ENCODE measurements around the gene THRA.
A peak's percentile ranks its signal among the peaks of the same experiment; 100 is the strongest.

The THRA gene

GRCh38 chr17:40026816-40027613 lies 35.8 kb upstream of the THRA start:
- peak; percentile 34 to 51 for DNase-seq (ENCODE audit: low read depth in 2 of 2)

GRCh38 chr17:40027614-40028012 lies 35.2 kb upstream of the THRA start:
- no peak for DNase-seq (ENCODE audit: low read depth in 2 of 2)

GRCh38 chr17:40028595-40028994 lies 34.2 kb upstream of the THRA start:
- no peak for DNase-seq (ENCODE audit: low read depth in 2 of 2)

DNA sequence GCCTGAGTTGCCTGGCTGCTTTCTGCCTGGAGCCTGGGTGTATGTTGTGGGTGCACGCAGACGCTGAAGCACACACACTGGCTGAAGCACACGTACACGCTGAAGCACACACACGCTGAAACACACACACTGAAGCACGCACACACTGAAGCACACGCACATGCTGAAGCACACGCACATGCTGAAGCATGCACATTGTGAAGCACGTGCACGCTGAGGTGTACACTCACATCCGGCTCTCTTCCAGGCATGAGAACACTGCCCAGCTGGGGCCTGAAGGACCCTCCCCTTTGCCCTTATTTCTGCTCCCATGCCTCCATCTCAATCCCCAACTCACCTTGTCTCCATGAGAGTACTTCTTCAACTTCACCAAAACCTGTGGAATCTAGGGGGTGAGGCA lies 31.1 kb upstream of the THRA start:
- no peak for DNase-seq (ENCODE audit: low read depth in 2 of 2)

- no peak for DNase-seq (ENCODE audit: low read depth in 2 of 2)
These were observed 30.1 kb upstream of the THRA start for GRCh38 chr17:40032322-40033320.

DNA sequence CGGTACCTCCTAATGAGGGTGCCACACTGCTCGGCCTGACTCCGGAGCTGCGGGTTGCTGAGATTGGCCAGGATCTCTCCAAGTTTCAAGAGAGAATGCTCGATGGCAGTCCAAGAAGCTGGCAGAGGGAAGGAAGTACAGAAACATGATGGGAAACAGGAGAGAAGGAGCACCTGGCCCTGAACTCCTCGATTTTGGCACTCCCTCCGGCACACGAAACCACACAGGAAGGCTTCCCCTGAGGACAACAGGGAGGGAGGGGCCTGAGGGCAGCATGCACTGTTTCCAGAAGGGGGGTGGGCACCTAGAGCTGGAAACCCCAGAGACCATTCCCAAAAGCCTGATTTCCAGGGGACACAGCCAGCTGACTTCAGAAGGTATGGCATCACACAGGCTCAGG lies 29.4 kb upstream of the THRA start:
- DNase-seq (ENCODE audit: low read depth in 2 of 2) = no peak

- DNase-seq (ENCODE audit: low read depth in 2 of 2) = no peak
These were observed 28.2 kb upstream of the THRA start for GRCh38 chr17:40034426-40035161.

- no peak for DNase-seq (ENCODE audit: low read depth in 2 of 2)
These were observed 27.6 kb upstream of the THRA start for GRCh38 chr17:40035162-40035559.

- no peak for DNase-seq (ENCODE audit: low read depth in 2 of 2)
These were observed 23.8 kb upstream of the THRA start for GRCh38 chr17:40038882-40039513.

DNA sequence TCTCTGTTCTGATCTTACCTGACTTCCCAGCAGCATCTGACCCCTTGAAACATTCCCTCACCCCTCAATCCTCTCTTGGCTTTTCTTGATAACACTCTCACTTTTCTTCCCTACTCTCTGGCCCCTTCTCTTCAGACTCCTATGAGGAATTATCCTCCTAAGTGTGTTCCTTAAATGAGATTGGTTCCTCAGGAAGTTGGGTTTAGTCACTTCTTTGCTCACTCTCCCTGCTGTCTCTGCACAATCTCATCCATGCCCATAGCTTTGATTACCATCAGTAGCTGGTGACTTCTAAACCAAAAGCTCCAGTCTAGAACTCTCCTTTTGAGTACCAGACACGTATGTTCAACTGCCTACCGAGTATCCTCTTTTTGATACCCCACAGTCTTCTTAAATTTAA lies 21.6 kb upstream of the THRA start:
- no peak for DNase-seq (ENCODE audit: low read depth in 2 of 2)

DNA sequence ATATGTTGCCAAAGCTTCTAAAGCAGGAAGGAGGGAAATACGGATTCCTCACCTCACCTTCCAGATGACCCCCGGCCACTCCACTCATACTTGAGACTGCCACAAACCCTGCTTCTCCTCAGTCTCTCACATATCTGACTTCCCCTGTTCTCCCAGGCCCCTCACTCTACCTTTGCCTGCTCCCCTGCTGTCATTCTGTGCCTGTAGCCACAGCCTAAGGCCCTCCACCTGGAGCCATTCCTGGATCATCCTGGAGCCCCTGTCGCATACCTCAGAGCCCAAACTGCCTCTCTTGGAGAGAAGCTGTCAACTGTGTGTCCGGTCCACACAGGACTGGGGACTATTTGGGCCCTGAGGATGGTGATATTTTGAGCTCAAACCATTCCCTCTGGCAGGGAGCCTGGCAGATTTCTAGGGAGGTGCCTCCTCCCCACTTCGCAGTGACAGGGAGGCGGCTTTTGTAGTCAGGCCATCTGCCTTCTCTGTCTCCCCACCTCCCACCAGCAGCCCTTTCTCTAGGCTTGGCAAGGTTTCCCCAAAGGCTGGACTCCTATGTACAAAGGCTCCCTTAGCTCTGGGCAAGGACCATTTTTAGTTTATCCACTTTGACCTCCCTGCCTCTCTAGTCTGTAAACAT lies 6.3 kb upstream of the THRA start:
- no peak for DNase-seq (ENCODE audit: low read depth in 2 of 2)

GRCh38 chr17:40058186-40058784 lies 4.5 kb upstream of the THRA start:
- DNase-seq (ENCODE audit: low read depth in 2 of 2) = no peak

GRCh38 chr17:40058865-40059264 lies 3.9 kb upstream of the THRA start:
- no peak for DNase-seq (ENCODE audit: low read depth in 2 of 2)

- DNase-seq (ENCODE audit: low read depth in 2 of 2) = no peak
These were observed 2.9 kb upstream of the THRA start for GRCh38 chr17:40059729-40060475.

DNA sequence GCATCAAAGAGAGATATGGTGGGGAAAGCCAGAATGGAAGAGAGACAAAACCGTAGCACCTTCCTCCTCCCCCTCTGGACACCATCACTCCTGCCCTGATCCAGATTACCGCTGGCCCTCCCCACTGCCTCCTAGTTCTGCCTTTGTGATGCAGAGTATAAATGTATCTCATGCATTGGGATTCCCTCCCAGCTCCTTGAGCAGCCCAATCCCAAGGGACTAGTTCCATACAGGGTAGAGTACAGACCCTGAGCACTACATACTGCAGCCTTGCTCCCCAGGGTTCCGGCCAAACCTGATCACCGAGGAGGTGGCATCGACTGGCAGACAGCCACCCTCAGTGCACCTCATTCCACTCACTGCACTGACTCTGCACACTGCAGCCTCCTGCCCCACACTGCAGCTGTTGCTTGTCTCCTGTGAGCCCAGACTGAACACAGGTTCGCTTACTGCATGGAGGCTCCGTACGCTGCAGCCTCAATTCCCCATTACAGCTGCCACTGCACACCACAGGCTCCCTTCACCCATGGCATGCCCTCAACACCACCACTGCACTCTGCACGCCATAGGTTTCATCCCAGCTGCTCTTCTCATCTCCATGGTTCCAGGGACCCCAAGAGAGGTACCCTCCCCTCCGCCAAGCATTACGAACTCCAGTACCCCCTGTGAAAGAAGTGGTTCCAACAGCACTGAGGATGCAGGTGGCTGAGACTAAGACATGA lies 1.7 kb upstream of the THRA start:
- DNase-seq (ENCODE audit: low read depth in 2 of 2) = no peak

DNA sequence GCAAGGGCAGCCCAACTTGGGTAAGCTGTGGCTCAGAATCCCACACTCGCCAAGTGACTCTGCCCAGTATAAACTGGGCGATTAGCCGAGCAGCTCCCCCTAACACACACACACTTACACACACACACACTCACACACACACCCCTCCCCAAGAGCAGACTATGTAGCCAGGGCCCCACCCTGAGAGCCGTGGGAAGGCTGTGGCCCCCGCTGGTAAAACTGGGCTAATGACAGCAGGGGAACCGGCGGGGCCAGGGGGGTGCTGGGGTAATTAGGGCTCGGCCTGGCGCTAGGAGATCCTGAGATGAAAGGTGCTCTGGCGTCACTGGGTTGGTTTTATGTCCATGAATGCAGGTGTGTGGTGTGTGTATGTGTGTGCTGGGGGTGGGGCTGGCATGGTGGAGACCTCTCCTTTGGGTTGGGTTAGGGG lies 1.1 kb upstream of the THRA start:
- no peak for DNase-seq (ENCODE audit: low read depth in 2 of 2)

GRCh38 chr17:40063187-40063771 lies 514 bp downstream of the THRA start:
- no peak for DNase-seq (ENCODE audit: low read depth in 2 of 2)

DNA sequence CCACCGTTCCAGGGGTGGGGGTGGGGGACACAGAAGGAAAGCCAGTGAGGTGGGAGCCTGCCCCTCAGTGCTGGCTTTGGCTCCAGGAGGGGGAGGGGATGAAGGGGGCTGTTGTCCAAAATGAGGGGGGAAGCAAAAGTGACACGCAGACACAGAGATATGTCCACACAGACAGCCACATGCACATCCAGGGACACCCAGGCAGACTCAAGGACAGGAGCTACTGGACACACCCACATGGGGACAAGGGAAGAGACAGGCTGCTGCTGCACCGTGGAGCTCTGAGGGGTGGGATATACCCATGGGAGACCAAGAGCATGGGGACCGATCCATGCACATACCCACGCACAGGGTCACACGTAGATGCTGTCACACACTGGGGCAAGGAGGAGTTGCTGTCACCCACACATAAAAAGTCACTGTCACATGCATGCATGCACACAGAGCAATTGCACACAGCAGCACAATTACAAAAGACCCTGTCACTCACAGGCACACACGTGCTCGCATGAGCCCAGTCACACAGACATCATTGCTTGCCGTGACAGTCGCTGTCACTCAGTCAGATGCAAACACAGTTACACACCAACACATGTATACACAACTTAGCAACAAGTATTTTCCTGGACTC lies 1.3 kb downstream of the THRA start:
- DNase-seq (ENCODE audit: low read depth in 2 of 2) = no peak
